OCI-LY1 (cell line): Measurements from ENCODE around the gene SLC5A5.

Experiments
- H2AFZ ChIP-seq: fragments of 200-600 bp; sonication (generic), shearing (Covaris generic); 2 replicates; pipeline ENCODE4 v1.6.0; 2014; ENCODE audit warnings: antibody characterized with exemption, mild to moderate bottlenecking, low read length
- H3F3A ChIP-seq: fragments of 200-600 bp; sonication (generic), shearing (Covaris generic); 2 replicates; pipeline ENCODE4 v1.6.0; 2014; ENCODE audit warnings: mild to moderate bottlenecking, antibody characterized with exemption, low read length, moderate library complexity; ENCODE audit not compliant: insufficient read depth
- H3K27ac ChIP-seq: fragments of 200-600 bp; sonication (generic); 2 replicates; pipeline ENCODE4 v1.5.1; 2014; ENCODE audit warnings: low read length, mixed run types, mild to moderate bottlenecking, low read depth; ENCODE audit not compliant: poor library complexity, severe bottlenecking
- H3K27me3 ChIP-seq: fragments of 200-600 bp; sonication (generic); 2 replicates; pipeline ENCODE4 v1.6.0; 2014; ENCODE audit warnings: antibody characterized with exemption, mild to moderate bottlenecking, low read length, moderate library complexity; ENCODE audit not compliant: insufficient read depth
- H3K36me3 ChIP-seq: fragments of 200-600 bp; sonication (generic); 2 replicates; pipeline ENCODE4 v1.6.1; 2014; ENCODE audit warnings: mild to moderate bottlenecking, antibody characterized with exemption, low read length, moderate library complexity, mixed read lengths; ENCODE audit not compliant: insufficient read depth
- H3K4me1 ChIP-seq: fragments of 200-600 bp; sonication (generic); 2 replicates; pipeline ENCODE4 v1.5.1; 2014; ENCODE audit warnings: mild to moderate bottlenecking, low read length, moderate library complexity; ENCODE audit not compliant: insufficient read depth, severe bottlenecking
- H3K4me2 ChIP-seq: fragments of 200-600 bp; sonication (generic), shearing (Covaris generic); 2 replicates; pipeline ENCODE4 v1.6.1; 2014; ENCODE audit warnings: low read length
- H3K4me3 ChIP-seq: fragments of 200-600 bp; sonication (generic); 2 replicates; pipeline ENCODE4 v1.5.1; 2014; ENCODE audit warnings: low read length, low read depth, mild to moderate bottlenecking, mixed read lengths; ENCODE audit not compliant: poor library complexity, severe bottlenecking
- H3K79me2 ChIP-seq: fragments of 200-600 bp; shearing (Covaris generic); 2 replicates; pipeline ENCODE4 v1.6.1; 2016; ENCODE audit warnings: mixed run types, low read length, mixed read lengths; ENCODE audit not compliant: insufficient read depth
- H3K9ac ChIP-seq: fragments of 200-600 bp; sonication (generic), shearing (Covaris generic); 2 replicates; pipeline ENCODE4 v1.6.1; 2014; ENCODE audit warnings: mild to moderate bottlenecking, low read length, mixed read lengths
- H3K9me2 ChIP-seq: fragments of 200-600 bp; sonication (generic), shearing (Covaris generic); 2 replicates; pipeline ENCODE4 v1.6.1; 2014; ENCODE audit warnings: low read depth, mild to moderate bottlenecking, low read length, mixed read lengths
- H3K9me3 ChIP-seq: fragments of 200-600 bp; shearing (Covaris generic); 2 replicates; pipeline ENCODE4 v1.6.1; 2014; ENCODE audit warnings: low read length, mixed read lengths
- H4K20me1 ChIP-seq: fragments of 200-600 bp; sonication (generic), shearing (Covaris generic); 2 replicates; pipeline ENCODE4 v1.6.0; 2016; ENCODE audit warnings: mild to moderate bottlenecking, low read length; ENCODE audit not compliant: insufficient read depth
- EZH2 ChIP-seq: fragments of 200-600 bp; sonication (generic), shearing (Covaris generic); IDR thresholded peaks from 2 replicates; pipeline ENCODE4 v1.8.0; 2017; ENCODE audit warnings: borderline replicate concordance, mixed run types, mild to moderate bottlenecking, antibody characterized with exemption, low read length, moderate library complexity, mixed read lengths
- TF ChIP-seq, protein P1 (sequence below): fragments of 200-600 bp; sonication (generic), shearing (Covaris generic); IDR thresholded peaks from 2 replicates; pipeline ENCODE4 v1.5.1; 2017; ENCODE audit warnings: mild to moderate bottlenecking, antibody characterized with exemption, low read length, moderate library complexity, mixed read lengths

SLC5A5 gene

DNA sequence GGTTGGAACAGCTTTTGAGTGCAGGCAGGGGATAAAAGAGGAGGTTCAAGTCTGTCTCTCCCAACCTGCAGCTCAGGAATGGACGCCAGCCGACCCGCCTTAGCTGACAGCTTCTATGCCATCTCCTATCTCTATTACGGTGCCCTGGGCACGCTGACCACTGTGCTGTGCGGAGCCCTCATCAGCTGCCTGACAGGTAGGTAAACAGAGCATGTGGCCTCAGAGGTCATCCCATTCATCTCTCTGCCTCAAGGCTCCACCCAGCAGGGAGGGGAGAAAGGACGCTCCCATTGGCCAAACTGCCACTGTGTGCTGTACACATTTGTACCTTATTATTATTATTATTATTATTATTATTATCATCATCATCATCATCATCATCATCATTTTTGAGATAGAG is 16.5 kb downstream of the SLC5A5 start:
- Histone ChIP-seq H3K27me3 (no peaks in the 10 kb centered on the region), H3K27ac (no peak overlapping the region), H3K9me2 (no peaks in the 10 kb centered on the region), H3K9ac (no peak overlapping the region), H3K36me3 (no peaks in the 10 kb centered on the region), H3K9me3 (no peaks in the 10 kb centered on the region), H3K4me2 (no peak overlapping the region), H3K4me1 (no peaks in the 10 kb centered on the region), H3F3A (no peaks in the 10 kb centered on the region), H4K20me1 (no peaks in the 10 kb centered on the region), H2AFZ (no peak overlapping the region), H3K4me3 (no peak overlapping the region), H3K79me2 (no peaks in the 10 kb centered on the region)
- no peak for TF ChIP-seq EZH2
- TF ChIP-seq, protein P1, sequence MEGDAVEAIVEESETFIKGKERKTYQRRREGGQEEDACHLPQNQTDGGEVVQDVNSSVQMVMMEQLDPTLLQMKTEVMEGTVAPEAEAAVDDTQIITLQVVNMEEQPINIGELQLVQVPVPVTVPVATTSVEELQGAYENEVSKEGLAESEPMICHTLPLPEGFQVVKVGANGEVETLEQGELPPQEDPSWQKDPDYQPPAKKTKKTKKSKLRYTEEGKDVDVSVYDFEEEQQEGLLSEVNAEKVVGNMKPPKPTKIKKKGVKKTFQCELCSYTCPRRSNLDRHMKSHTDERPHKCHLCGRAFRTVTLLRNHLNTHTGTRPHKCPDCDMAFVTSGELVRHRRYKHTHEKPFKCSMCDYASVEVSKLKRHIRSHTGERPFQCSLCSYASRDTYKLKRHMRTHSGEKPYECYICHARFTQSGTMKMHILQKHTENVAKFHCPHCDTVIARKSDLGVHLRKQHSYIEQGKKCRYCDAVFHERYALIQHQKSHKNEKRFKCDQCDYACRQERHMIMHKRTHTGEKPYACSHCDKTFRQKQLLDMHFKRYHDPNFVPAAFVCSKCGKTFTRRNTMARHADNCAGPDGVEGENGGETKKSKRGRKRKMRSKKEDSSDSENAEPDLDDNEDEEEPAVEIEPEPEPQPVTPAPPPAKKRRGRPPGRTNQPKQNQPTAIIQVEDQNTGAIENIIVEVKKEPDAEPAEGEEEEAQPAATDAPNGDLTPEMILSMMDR: no peak

DNA sequence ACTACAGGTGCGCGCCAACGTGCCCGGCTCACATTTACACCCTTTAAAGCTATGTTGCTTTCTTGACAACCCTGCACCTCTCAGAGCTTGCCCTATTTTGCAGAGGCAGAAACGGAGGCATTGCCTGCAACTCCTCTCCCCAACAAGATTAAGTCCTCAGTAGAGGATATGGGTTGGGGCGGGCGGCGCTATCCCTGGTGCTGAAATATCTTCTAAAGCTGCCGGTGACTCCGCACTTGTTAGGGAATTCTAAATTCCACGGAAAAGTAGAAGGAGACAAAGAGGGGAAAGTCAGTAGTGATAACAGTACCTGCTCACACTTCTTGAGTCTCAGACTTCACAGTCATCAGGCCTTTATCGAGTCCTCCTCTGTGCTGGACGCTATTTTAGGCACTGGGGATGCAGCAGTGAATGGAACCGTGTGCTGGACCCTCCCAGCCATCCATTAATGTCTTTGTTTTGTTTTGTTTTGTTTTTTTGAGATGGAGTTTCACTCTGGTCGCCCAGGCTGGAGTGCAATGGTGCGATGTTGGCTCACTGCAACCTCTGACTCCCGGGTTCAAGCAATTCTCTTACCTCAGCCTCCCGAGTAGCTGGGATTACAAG is 18.0 kb downstream of the SLC5A5 start:
- no peak overlapping the region for H3K9ac ChIP-seq
- no peaks in the 10 kb centered on the region for H3K9me2 ChIP-seq
- no peak overlapping the region for H3K27ac ChIP-seq
- H3K4me2 ChIP-seq: no peak overlapping the region
- H3K27me3 ChIP-seq: no peaks in the 10 kb centered on the region
- H3F3A ChIP-seq: no peaks in the 10 kb centered on the region
- H3K9me3 ChIP-seq: no peaks in the 10 kb centered on the region
- no peaks in the 10 kb centered on the region for H3K4me1 ChIP-seq
- H3K36me3 ChIP-seq: no peaks in the 10 kb centered on the region
- no peaks in the 10 kb centered on the region for H3K79me2 ChIP-seq
- no peaks in the 10 kb centered on the region for H4K20me1 ChIP-seq
- H2AFZ ChIP-seq: no peak overlapping the region
- no peak for TF ChIP-seq EZH2
- TF ChIP-seq, protein P1: no peak
- no peak overlapping the region for H3K4me3 ChIP-seq

DNA sequence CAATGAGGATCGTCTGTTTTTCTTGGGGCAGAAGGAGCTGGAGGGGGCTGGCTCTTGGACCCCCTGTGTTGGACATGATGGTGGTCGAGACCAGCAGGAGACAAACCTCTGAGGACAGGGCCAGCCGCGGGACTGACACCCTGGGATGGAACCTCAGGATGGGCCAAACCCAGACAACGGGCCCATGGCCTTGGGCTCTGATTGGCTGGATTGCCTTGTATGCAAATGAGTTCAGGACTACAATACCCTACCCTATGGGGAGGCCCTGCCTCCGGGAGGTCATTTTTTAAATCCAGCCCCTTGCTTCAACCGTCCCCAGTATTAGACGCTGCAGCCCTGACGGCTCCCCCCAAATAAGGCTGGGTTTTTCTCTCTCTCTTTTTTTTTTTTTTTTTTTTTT is 22.0 kb downstream of the SLC5A5 start:
- no peak overlapping the region for H3K4me2 ChIP-seq
- H3K9ac ChIP-seq: no peak overlapping the region
- no peaks in the 10 kb centered on the region for H3K79me2 ChIP-seq
- no peaks in the 10 kb centered on the region; the same call in 1 of the 2 replicates for H3K27me3 ChIP-seq
- no peaks in the 10 kb centered on the region for H3F3A ChIP-seq
- no peaks in the 10 kb centered on the region for H3K4me1 ChIP-seq
- TF ChIP-seq, protein P1: no peak
- TF ChIP-seq EZH2: no peak
- no peaks in the 10 kb centered on the region for H3K9me2 ChIP-seq
- no peak overlapping the region for H2AFZ ChIP-seq
- H3K27ac ChIP-seq: no peak overlapping the region
- H3K36me3 ChIP-seq: no peaks in the 10 kb centered on the region
- no peak overlapping the region for H3K4me3 ChIP-seq
- H3K9me3 ChIP-seq: no peaks in the 10 kb centered on the region
- H4K20me1 ChIP-seq: no peaks in the 10 kb centered on the region
